Rectal smooth muscle tissue (tissue), 1 donor: ENCODE results near the gene LY9.
A peak's percentile ranks its signal among the peaks of the same experiment; 100 is the strongest.

ENCODE experiments used
- H3K27ac ChIP-seq: one replicate; pipeline ENCODE4 v1.7.0; 2013; ENCODE audit warnings: low read depth, low read length, inconsistent platforms
- H3K27me3 ChIP-seq: one replicate; pipeline ENCODE4 v1.7.0; 2013; ENCODE audit warnings: low read length; ENCODE audit not compliant: control insufficient read depth, insufficient read depth
- H3K36me3 ChIP-seq: one replicate; pipeline ENCODE4 v1.7.0; 2013; ENCODE audit warnings: low read length; ENCODE audit not compliant: control insufficient read depth, insufficient read depth
- H3K4me1 ChIP-seq: one replicate; pipeline ENCODE4 v1.7.0; 2013; ENCODE audit warnings: low read length; ENCODE audit not compliant: control insufficient read depth, insufficient read depth
- H3K4me3 ChIP-seq: one replicate; pipeline ENCODE4 v1.7.0; 2013; ENCODE audit warnings: low read length
- H3K9ac ChIP-seq: one replicate; pipeline ENCODE4 v1.7.0; 2013; ENCODE audit warnings: low read length

LY9 gene

DNA sequence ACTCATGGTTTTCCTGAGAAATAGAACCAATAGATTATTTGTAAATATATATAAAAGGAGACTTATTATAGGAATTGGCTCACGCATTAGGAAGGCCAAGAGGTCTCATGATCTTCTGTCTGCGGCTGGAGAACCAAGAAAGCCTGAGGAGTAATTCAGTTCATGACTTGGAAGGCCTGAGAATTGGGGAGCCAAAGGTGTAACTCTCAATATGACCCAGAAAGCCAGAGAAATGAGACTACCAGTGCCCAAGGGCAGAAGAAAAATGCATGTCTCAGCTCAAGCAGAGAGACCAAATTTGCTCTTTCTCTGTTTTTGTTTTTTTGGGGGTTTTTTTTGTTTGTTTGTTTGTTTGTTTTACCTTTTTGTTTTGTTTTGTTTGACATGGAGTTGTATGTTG is 37.5 kb upstream of the LY9 start:
- H3K9ac ChIP-seq, result no peak overlapping the region
- H3K4me3 ChIP-seq, result no peak overlapping the region
- H3K27ac ChIP-seq, result no peak overlapping the region
- no peaks in the 10 kb centered on the region for H3K4me1 ChIP-seq
- H3K36me3 ChIP-seq, result no peaks in the 10 kb centered on the region
- no peaks in the 10 kb centered on the region for H3K27me3 ChIP-seq

- no peaks in the 10 kb centered on the region for H3K27me3 ChIP-seq
- no peak overlapping the region for H3K27ac ChIP-seq
- H3K36me3 ChIP-seq, result no peaks in the 10 kb centered on the region
- no peaks in the 10 kb centered on the region for H3K4me1 ChIP-seq
- no peak overlapping the region for H3K4me3 ChIP-seq
- no peak overlapping the region for H3K9ac ChIP-seq
Measured at GRCh38 chr1:160759740-160760139, 36.2 kb upstream of the LY9 start.

DNA sequence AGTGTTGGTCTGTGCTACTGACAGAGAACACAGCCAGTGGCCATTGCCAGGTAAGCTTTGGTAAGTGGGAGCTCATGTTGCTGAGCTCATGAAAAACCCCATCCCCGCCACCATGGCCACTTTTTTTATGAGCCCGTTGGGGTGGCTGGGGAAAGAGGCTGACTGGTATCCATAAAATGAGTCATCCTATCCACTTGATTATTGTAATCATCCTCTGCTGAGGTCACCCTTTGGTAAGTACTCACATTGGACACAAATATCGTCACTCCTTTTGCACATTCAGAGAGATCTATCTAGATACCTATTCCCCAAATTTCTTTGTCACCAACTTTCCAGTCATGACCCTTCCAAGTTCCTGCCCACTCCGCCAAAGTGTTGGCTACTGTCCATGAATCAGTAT is 34.9 kb upstream of the LY9 start:
- Histone ChIP-seq H3K4me1 (no peaks in the 10 kb centered on the region), H3K27me3 (no peaks in the 10 kb centered on the region), H3K27ac (no peak overlapping the region)

GRCh38 chr1:160761886-160762285 is 34.1 kb upstream of the LY9 start:
- Histone ChIP-seq H3K27ac (no peak overlapping the region), H3K9ac (no peak overlapping the region), H3K4me3 (no peak overlapping the region), H3K27me3 (no peaks in the 10 kb centered on the region), H3K36me3 (no peaks in the 10 kb centered on the region), H3K4me1 (no peaks in the 10 kb centered on the region)

More for the DNA sequence above, 34.9 kb upstream of the LY9 start:
- Histone ChIP-seq H3K9ac (no peak overlapping the region), H3K4me3 (no peak overlapping the region), H3K36me3 (no peaks in the 10 kb centered on the region)

DNA sequence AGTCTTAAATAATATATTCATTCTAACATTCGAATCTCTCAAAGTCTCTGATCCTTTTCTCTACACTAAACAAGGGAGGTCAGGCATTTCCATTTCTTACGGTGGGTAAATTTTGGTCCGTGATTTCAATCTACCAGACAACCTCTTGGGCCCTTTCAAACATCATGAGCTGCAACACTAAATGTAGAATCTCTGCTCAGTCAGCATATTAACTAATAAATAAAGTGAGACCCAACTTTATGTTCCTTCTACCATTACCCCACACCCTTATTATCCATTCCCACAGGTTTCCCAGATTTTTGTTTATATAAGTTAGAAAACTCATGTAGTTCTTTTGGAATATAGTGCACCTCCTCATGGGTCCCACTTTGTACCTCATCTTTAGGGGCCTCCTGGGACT is 32.0 kb upstream of the LY9 start:
- H3K27me3 ChIP-seq, result no peaks in the 10 kb centered on the region
- no peak overlapping the region for H3K4me3 ChIP-seq
- H3K9ac ChIP-seq, result no peak overlapping the region
- H3K27ac ChIP-seq, result no peak overlapping the region
- no peaks in the 10 kb centered on the region for H3K36me3 ChIP-seq
- no peaks in the 10 kb centered on the region for H3K4me1 ChIP-seq

- Histone ChIP-seq H3K4me1 (no peaks in the 10 kb centered on the region), H3K27me3 (no peaks in the 10 kb centered on the region), H3K4me3 (peak overlapping the region; percentile 6), H3K27ac (no peak overlapping the region), H3K36me3 (no peaks in the 10 kb centered on the region), H3K9ac (no peak overlapping the region)
Measured at GRCh38 chr1:160767395-160768294, 28.3 kb upstream of the LY9 start.

DNA sequence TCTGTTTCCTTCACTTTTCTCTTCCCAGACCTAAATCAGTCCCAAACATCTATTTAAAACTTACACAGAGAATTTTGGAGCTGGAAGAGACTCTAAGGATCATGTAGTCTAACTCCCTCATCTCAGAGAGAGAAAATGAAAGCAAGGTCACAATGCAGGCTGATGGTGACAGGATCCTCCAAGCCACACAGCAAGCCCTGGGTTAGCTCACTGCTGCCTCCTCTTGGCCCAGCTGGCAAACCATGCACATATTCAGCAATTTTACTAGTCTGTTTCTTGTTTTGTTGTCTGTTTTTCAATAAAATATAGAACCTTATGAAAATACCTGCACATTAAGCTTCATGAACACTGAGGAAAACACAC is 27.7 kb upstream of the LY9 start:
- no peak overlapping the region for H3K9ac ChIP-seq
- H3K27ac ChIP-seq, result no peak overlapping the region
- no peaks in the 10 kb centered on the region for H3K27me3 ChIP-seq
- H3K4me1 ChIP-seq, result no peaks in the 10 kb centered on the region
- H3K36me3 ChIP-seq, result no peaks in the 10 kb centered on the region
- peak overlapping the region; percentile 6 for H3K4me3 ChIP-seq

DNA sequence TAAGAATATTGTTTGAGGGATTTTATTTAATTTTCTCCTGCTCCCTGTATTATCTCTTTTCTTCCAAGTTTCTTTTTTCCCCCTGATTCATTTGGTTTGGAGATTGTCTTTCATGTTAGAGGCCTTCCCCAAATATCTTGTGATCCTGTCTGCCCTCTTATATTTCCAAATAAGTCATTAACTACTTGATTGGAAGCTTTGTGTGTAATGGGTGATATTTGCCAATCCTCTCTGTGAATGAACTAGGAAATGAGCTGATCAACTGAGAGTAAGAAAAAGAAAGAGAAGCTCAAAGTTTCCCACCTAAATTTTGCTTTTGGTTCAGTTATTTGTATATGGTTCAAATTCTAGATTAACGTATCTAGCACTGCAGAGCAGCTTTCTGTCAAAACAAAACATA is 23.6 kb upstream of the LY9 start:
- Histone ChIP-seq H3K4me1 (no peaks in the 10 kb centered on the region), H3K36me3 (no peaks in the 10 kb centered on the region), H3K27me3 (no peaks in the 10 kb centered on the region), H3K9ac (no peak overlapping the region), H3K27ac (no peak overlapping the region), H3K4me3 (no peak overlapping the region)

- no peak overlapping the region for H3K9ac ChIP-seq
- H3K4me1 ChIP-seq, result no peaks in the 10 kb centered on the region
- H3K4me3 ChIP-seq, result no peak overlapping the region
- H3K27me3 ChIP-seq, result no peaks in the 10 kb centered on the region
- H3K27ac ChIP-seq, result no peak overlapping the region
- no peaks in the 10 kb centered on the region for H3K36me3 ChIP-seq
Measured at GRCh38 chr1:160773093-160773492, 22.9 kb upstream of the LY9 start.

DNA sequence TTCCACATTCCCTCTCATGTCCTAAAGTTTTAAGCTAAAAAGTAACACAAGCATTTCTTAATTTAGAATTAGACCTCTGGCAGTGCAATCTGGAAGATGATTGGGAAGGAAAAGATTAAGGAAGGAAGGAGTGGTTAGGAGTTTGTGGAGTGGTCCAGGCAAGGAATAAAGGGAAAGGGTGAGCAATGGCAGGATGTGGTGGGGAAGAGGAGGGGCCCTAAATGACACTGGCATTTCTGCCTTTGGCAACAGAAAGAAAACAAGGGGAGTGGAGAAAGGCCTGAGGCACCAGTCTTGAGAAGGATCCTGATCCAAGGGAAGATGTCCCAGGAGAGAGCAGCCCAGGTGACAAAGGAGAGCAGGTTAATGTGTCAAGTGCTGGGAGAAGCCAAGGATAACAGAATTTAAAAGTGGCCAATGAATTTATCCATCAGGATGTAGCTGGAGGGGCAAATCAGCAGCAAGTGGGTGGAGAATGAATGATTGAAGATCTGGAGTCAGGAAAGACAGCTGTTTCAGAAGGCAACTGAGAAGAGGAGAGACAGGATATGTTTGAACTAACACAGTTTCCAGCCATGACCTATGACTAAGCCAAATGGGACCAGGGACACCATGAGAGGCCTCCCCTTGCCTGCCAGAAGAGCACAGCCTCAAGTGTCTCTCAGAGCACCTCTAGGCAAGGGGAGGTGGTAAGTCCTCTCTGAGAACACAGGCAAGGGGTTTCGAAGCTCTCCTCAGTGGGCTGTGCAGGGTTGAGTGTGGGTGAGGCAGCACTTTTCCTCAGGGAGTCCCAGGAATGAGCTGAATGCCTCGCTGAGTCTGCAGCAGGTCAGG is 20.9 kb upstream of the LY9 start:
- Histone ChIP-seq H3K27ac (no peak overlapping the region), H3K27me3 (no peaks in the 10 kb centered on the region), H3K4me1 (no peaks in the 10 kb centered on the region), H3K4me3 (no peak overlapping the region), H3K9ac (no peak overlapping the region), H3K36me3 (no peaks in the 10 kb centered on the region)

DNA sequence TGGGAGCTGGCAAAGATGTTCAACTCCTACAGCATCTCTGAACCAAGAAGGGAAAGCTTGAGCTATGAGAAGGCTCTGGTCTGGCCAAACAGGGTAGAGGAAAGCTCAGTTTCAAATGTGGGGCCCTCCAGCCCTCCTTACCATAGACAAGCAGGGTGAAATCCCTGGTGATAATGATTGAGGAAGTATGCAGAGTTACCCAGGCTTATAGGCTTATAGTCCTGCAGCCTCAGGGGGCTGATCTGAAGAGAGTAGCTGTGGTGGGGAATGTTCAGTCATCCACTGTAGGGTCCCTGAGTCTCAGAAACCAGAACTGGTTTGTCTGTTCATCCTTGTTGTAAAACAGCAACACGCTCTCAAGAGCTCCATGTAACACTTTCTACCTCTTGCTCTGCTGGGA is 19.8 kb upstream of the LY9 start:
- Histone ChIP-seq H3K4me3 (no peak overlapping the region), H3K4me1 (no peaks in the 10 kb centered on the region), H3K27me3 (no peaks in the 10 kb centered on the region), H3K9ac (no peak overlapping the region), H3K27ac (no peak overlapping the region), H3K36me3 (no peaks in the 10 kb centered on the region)

- Histone ChIP-seq H3K9ac (no peak overlapping the region), H3K27ac (no peak overlapping the region), H3K36me3 (no peaks in the 10 kb centered on the region), H3K4me3 (no peak overlapping the region), H3K27me3 (no peaks in the 10 kb centered on the region), H3K4me1 (no peaks in the 10 kb centered on the region)
Measured at GRCh38 chr1:160777486-160778089, 18.4 kb upstream of the LY9 start.
